ENCODE data around the gene ATP12A.

Gene ATP12A

DNA sequence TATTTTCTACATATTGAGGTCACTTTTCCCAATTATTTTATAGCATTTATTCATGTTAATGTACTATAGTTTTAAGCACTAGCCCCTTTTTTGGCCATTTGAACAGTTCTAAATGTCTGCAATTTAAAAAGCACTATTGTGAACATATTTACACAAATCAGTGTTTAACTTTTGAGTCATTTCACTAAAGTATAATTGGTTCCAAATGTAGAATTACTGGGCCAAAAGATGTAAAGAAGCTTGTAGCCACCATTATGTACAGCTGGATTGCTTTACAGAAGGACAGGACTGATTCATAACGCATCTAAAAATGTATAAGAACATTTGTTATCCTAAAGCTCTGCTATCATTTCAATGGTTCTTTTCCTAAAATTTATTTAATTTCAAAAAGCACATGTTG, 16.6 kb upstream of the ATP12A start:
- DNase-seq: no peak

DNA sequence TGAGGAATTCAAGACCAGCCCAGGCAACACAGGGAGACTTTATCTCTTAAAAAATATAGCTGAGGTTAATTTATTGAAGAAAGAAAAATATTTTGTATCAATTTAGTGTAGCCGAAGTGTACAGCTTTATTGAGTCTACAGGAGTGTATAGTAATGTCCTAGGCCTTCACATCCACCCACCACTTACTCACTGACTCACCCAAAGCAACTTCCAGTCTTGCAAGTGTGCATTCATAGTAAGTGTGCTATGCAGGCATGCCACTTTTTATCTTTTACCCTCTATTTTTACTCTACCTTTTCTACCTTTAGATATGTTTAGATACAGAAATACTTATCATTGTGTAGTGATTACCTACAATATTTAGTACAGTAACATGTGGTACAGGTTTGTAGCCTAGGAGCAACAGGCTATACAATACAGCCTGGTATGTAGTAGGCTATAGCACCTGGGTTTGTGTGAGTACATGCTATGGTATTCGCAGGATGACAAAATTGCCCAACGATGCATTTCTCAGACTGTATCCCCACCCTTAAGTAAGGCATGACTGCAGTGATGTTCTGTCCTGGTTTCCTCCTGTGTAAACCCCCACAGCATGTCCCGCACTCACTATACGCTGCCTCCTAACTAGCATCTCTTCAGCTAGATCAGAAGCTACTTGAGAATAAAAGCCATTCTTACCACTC, 15.3 kb upstream of the ATP12A start:
- no peak for DNase-seq

DNA sequence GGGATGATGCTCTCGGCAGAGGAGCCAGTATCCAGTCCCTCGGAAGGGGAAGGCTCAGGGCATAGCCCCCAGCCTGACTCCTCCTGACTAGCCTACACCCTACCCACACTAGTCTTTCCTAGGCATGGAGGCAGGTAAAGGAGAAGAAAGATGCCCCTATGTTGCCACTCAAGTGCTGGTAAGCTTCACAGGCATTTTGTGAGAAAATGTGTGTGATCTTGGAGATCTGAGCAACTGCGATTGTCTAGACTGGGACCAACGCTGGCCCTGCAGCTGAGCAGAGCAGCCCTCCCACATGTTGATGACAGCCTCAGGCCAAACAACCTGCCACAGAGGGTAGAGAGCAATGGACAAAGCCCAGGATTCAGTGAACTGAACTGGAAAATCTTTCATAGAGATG, 11.7 kb upstream of the ATP12A start:
- no peak for DNase-seq

DNA sequence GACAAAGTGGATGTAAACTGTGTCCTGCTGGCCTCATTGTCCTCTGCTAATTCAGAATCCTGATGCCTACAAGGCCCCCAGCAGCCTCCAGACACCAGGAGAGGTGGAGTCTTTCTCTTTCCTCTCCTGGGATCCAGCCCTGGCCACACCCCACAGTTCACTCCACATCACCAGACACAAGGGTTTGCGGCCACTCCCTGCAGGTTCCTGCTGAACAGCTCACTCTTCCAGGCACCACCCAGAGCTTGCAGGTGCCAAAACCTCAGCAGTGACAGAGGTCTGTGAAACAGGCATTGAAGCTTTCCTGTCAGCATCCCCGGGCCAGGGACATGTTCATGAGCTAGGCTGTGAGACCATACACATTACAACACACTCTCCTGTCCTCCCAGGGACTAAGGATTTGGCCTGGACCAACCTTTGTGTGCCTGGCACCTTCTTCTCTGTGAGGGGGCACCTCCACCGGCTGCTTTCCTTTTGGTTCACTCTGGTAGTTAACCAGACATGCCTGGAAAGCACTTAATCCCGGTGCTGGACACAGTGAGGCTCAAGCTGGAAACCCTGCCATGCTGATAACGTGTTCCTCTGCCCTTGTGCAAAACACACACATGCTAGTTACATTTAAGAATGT, 11.1 kb upstream of the ATP12A start:
- no peak for DNase-seq

DNA sequence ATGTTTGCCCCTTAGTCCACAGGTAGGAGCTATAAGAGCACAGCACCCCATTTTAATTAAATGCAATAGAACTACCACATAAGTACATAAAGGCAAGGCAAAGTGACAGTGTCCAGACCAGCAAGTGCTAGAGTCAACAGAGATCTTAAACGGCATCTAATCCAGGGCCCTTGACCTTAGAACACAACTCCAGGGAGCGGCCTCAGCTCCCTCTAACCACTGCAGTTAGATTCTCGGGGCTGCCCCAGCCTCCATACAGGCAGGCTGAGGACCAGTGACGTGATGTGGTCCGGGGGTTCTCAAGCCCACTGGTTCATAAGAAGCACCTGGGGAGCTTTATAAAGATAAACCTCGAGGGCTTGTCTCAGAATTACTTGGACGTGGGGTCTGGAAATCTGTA, 10.0 kb upstream of the ATP12A start:
- no peak for DNase-seq

DNA sequence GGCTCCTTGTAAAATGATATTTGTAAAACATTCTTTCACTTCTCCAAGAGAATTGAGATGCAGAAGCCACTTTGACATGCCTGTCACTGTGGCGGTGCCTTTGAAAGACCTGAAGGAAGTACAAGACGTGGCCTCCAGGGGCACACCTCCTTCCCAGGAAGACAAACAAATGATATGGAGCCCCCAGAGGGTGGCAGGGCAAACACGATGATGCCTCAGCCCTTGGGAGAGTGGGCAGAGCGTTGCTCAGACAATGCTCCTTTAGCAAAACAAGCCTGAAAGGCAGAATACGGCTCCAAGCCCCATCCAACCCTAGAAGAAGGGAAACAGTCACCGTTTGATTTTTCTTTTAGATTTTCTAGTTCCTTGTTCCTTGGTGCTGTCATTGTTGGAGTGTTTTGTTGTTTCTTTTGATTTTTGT, 9.2 kb upstream of the ATP12A start:
- no peak for DNase-seq

DNA sequence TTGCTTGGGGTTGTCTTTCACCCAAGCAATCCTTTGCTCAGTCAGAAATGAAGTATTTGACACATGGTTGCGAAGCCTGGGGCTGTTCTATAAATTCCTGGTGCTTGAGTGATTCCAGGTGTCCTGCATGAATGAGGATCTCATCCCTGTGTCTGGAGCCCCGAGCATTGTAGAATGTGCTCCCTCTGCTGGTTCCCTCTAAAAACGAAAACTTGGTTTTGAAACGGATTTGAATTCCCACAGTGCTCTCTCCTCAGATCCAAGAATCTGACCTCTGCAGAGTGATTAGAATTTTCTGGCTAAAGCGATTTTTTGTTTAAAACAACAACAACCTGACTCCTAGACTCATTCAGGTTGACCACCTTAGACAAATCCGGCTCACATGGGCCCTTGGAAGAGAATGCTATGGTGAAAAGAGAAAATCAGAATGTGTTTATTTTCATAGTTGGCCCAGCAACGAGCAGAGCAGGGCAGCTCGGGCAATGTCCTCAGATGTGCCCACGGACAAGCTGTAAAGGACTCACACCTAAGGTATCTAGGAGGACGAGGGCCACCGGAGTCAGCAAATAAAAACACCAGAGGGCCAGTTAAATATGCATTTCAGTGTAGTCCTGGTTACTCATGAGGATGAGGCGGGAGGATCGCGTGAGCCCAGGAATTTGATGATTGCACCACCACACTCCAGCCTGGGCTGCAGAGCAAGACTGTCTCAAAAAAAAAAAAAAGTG, 8.7 kb upstream of the ATP12A start:
- peak; percentile 20 for DNase-seq

DNA sequence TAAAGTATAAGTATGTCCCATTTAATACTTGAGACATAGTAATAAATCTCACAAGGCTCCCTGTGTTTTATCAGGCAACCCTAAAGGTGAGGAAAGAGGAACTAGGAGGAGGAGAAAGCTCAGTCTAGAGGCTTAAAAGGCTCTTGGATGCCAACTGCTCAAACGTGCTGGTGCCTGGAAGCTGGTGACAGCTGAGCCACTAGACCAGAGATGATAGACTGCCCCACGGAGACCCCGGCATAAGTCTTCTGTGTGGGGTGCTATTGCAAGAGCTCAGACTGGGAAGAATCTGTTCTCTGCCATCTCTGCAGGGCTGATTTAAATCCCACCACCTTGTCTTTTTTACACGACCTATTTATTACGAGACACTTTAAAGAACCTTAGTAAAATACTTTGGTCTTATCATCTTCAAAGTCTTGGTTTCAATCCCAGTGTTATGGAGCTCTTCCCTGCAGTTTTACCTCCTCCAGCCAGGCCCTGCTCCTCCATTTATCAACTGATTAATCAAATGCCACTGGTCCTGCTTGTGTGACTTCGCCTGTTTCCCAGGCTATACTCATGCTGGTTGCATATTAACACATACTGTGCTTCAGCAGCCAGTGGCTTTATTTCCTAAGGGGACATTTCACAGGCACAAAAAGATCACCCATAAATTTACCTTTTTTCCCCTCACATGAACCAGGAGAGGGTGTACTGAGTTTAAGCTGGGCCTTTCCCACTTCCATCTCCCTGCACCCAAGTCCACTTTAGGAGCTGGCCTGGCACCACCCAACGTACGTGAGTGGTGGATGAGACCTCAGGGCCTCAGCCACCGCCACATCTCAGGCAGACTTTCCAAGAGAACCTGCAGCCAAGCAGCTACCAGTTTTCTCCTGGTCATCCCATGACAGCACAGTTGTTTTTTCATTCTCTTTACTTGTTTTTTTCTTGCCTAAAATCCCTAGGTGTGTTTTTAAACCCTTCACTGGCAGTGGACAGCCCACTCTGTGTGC, 7.8 kb upstream of the ATP12A start:
- no peak for DNase-seq

DNA sequence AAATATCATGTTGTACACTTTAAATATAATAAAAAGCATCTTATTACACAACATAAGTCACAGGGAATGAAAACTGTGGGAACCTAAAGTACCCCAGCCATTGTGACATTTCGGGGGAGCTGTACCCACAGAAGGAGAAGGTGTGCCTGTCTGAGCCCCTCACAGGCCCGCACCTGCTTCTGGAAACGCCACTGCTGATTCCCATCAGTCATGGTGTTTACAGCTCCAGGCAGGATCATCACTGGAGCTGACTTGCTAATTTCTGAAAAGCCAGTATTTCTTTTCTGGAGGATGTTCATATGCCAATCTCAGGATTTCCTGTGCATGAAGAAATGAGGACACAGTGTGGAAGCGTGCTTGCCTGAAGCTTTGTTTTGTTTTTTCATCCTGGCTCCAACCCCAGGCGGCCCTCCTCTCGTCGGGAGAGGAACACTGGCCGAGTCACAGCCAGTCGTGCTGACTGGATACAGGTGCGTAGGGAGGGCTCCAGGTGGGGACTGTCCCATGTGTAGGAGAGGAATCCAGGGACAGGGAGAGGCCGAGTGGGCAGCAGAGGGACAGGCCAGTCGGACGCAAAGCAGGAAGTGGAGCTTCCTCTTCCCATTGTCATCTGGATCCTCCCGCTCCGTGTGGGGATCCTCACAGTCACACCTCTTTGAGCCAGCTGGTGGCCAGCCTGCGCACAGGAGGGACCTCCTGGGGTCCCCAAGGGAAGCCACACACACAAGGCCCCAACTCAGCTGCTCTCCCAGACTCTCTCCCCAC, 4.2 kb upstream of the ATP12A start:
- DNase-seq: no peak

DNA sequence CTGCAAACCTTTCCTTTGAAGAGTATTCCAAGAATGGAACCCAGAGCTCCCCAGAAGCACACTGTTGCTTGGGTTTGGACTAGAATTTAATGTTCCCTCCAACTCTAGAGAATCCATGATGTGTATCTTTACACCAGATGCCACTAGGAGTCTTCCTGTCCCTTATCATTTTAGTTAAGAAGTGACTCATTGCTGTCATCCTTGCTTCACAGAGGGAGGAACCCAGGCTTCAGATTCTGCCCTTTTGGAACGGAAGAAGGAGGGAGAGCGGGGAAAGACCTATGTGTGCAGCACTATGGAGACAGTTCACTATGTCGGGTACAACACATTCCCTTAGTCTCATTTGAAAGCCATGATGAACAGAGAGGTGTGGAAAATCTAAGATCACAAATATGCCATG, 2.1 kb upstream of the ATP12A start:
- DNase-seq: no peak

DNA sequence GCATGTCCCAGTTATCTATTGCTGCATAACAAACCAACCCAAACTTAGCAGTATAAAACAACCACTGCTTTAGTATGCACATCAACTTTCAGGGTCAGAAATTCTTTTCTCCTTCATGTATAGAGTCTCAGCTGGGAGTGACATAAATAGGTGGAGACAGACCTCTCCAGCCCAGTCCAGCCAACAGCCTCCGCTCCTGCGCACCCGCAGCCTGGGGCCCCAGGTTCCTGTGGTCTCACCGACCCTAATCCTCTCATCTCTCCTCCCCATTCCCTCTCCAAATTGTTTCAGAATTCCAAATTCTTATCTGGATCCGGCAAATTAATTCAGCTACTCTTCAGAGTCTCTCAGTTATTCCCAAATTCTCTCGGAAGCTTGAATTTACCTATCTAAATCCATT, 522 bp upstream of the ATP12A start:
- no peak for DNase-seq

DNA sequence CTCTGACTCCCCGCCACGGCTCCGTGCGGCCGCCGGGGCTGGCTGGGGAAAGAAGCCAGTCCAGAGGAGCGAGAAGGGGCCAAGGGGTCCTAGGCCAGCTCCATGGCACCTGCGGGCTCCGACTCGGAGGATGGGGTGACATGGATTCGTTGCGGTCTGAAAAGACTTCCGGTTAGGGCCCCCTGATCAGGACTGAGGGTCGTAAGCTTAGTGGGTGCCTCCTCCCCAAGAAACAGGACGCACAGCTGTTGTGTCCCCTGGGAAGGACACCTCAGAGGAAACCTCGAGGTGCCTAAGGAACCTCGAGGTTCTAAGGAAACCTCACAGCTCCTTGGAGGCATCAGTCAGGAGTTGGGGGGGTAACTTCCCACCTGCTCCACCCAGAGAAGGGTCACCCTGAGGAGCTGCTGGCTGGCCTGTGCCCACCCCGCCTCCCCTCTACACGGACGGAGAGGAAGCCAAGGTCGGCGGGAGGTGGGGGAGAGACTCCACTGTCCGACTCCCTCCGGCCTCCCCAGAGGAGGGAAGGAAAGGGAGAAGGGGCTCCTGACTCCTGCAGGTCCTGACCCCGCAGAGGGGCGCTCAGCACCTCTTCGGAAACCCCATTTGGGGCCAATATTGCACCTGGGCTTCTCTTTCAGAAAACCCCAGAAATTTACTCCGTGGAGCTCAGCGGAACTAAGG, 855 bp downstream of the ATP12A start:
- DNase-seq: no peak

DNA sequence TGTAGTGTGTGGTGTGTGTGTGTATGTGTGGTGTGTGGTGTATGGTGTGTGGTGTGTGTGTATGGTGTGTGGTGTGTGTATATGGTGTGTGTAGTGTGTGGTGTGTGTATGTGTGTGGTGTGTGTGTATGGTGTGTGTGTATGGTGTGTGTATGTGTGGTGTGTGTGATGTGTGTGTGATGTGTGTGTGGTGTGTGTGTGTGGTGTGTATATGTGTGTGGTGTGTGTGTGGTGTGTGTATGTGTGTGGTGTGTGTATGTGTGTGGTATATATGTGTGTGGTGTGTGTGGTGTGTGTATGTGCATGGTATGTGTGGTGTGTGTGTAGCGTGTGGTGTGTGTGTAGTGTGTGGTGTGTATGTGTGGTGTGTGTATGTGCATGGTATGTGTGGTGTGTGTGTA, 1.7 kb downstream of the ATP12A start:
- no peak for DNase-seq

DNA sequence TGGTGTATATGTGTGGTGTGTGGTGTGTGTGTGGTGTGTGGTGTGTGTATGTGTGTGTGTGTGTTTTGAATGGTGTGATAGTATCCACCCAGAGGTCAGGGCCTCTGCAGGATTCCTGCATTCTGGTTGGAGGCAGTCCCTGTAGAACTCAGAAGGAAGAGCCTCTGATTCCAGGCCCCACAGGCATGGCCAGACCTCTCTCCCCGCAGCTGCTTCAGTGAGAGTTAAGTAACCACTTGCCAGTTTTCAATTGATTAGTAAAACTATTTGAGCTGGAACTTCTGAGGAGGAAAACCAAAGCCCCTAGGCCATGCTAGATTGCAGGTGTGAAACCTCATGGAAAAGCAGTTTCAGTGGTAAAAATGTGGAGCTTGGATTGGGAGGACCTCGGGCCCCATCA, 2.1 kb downstream of the ATP12A start:
- DNase-seq: no peak

DNA sequence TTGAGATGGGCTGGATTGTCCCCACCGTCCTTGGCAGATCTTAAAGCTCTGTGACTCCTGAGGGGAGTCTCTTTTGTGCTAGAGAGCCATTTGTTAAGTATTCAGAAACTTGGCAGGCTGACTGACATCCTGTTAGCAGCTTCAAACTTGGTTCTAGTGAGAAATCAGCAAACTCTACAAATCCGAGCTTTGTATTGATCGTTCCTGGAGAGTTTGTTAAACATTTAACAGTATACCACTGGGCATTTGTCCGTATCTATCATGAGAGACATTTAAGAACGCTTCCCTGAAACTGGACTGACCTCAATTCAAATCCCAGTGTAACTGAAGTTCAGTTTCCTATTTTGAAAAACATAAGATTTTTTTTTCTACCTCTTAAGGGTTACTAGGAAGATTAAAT, 3.1 kb downstream of the ATP12A start:
- DNase-seq: no peak

DNA sequence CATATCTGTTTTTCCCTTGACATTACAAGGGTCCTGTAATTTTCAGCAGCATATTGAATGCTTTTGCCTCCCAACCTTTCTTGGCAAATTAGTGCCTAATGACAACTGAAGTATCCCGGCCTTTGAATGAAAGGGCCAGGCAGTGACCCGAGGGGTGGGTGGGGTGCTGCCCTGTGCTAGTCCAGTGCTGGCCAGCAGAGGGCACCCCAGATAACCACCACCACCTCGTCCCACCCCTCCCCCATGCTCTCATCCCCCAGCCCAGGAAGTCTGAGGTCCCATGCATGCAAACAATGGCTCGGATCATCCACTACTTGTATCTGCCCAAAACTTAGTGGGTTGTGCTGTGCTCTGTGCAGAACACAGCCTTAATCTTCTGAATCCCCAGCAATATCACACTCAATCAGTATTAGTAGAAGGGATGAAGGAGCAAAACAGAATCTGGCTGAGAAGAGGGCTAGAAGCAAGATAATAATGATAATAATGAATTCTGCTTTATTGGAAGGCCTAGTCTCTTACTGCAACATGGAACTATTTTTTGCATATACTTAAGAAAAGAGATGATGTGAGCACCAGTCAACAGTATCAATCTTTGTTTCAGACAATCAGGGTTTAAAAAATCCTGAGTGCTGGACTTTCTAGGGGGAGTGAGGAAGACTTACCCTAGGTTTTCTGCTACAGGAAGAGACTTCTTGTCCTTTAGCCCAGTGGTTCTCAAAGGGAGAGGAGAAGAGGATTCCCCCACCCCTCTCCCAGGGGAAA, 3.8 kb downstream of the ATP12A start:
- peak; percentile 6 for DNase-seq

DNA sequence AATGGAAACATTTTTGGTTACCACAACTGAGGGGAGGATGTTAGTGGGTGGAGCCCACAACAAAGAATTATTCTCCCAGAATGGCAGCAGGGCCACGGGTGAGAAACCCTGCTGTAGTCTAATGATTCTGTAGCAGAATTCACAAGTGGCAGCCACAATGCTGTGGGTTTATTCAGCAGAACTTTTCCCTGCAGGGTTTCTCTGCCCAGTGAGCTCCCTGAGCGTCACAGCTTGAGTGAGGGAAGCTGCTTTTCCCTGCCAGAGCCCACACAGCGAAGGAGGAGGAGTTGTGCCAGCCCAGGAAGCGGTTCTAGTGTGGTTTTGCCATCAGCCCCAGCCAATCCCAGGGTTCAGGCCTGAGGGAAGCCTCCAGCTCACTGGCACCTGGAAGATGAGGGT, 4.4 kb downstream of the ATP12A start:
- DNase-seq: no peak

DNA sequence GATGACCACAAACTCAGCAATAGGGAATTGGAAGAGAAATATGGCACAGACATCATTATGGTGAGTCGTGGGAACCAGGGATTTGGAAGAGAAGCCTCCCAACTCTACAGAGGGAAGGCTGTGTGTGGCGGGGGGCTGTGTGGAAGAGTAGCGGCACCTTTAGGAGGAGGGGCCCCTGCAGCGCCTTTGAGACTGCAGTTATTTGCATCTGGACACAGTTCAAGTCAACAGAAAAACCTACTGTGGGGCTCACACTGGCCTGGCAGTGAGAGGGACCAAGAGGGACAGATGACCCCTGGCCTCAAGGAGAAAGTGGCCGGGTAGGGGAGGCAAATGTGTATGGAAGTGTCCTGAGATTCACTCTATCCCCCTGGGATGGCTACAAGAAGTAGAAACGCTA, 5.1 kb downstream of the ATP12A start:
- no peak for DNase-seq

DNA sequence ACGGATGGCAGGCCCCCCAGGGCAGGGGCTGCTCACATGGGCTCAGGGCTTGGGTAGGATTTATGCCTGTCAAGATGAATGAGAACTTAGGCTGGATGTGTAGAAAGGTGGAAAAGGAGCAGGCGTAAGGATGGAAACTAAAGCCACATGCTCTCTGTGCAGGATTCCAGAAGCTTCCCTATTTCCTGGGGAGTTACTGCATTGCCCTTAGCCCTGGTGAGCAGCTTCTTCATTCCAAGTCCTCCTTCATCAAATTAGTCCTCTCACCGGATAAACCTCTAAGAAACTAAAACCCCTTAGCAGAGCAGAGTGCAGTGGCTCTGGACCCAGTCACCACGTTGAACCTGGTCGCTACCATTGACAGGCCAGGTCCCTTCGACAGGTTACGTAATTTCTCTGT, 7.4 kb downstream of the ATP12A start:
- DNase-seq: no peak

DNA sequence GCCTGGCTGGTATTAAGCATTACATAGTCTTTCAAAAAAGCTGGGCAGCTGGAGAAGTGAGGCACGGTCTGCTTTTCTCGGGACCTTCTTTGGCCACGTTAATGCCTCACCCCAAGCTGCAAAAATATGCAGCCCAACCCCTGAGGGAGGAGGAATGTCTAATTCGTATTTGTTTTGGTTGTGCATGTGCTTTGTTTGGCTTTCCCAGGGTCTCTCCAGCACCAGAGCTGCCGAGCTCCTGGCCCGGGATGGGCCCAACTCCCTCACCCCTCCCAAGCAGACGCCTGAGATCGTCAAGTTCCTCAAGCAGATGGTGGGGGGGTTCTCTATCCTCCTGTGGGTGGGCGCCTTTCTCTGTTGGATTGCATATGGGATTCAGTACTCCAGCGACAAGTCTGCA, 7.9 kb downstream of the ATP12A start:
- no peak for DNase-seq

DNA sequence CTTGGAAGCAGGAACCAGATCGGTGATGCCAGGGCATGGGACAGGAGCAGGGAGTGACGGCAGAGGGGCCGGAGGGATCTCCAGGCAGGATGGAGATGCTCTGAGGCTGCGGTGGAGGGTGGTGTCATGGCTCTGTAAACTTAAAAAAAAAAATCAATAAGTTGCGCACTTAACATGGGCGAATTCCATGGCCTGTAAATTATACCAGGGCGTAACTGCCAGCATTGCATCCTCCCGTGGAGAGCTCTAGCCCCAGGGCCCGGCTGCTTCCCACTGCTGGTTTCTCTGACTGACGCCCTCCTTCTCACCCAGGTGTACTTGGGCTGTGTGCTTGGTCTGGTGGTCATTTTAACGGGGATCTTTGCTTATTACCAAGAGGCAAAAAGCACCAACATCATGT, 8.7 kb downstream of the ATP12A start:
- no peak for DNase-seq
